ENCODE data around the gene HIP1. TPM values are rescaled to one million over a fixed set of nuclear protein-coding genes. Genes with fewer than 3 reads are reported as not detected.
"Not testable (repeated sequence)": the region's sequence is repeated elsewhere in the genome, so short reads cannot be mapped to it uniquely, and the experiment has no call there.

Gene HIP1
- total RNA-seq, 4 donors from 2014 or later = 3.2 to 9.5 (median 6.4) TPM

DNA sequence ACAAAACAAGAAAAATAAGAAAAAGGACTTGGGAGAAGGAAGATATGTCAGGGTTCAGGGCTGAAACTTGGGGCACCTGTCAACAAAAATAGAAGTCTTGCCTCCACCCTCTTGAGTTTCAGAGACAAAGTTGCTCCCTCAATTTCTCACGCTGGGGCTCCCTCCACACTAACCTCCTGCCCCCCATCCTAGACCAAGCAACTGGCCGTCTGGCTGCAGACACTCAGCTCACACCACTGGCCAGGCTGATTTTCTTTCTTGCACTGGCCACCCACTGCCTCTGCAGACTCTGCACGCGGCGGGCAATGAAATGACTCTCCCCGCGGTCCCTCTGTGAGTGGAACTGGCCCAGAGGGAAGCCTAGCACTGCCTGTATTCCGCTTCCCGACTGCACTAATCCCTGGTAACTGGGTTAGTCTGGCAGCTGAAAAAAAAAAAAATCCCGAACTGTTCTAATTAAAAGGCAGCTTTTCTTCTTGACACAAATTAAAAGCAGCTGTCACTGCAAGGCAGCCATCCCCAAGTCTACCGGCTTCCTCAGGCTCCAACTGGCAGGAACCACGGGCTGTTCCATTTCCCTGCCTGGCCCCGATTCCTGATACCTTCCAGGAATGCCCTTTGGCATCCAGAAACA is 163.1 kb downstream of the HIP1 start:
- no peaks in the 10 kb centered on the region for H3K4me1 ChIP-seq
- H3K36me3 ChIP-seq = peaks cover 0 to 49% (median 0%) of the 10 kb centered on the region in 3 donors
- no peak for DNase-seq
- no peak overlapping the region for H3K27ac ChIP-seq
- H3K4me3 ChIP-seq = no peak overlapping the region
- no peaks in the 10 kb centered on the region for H3K9me3 ChIP-seq
- intact Hi-C loops (cut with DNase I) = no loop called here
- H3K27me3 ChIP-seq = no peaks in the 10 kb centered on the region
- TF ChIP-seq, protein P1, sequence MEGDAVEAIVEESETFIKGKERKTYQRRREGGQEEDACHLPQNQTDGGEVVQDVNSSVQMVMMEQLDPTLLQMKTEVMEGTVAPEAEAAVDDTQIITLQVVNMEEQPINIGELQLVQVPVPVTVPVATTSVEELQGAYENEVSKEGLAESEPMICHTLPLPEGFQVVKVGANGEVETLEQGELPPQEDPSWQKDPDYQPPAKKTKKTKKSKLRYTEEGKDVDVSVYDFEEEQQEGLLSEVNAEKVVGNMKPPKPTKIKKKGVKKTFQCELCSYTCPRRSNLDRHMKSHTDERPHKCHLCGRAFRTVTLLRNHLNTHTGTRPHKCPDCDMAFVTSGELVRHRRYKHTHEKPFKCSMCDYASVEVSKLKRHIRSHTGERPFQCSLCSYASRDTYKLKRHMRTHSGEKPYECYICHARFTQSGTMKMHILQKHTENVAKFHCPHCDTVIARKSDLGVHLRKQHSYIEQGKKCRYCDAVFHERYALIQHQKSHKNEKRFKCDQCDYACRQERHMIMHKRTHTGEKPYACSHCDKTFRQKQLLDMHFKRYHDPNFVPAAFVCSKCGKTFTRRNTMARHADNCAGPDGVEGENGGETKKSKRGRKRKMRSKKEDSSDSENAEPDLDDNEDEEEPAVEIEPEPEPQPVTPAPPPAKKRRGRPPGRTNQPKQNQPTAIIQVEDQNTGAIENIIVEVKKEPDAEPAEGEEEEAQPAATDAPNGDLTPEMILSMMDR (IDR thresholded peaks at IDR 0.05) = no peak
- no peak for TF ChIP-seq POLR2A (IDR thresholded peaks at IDR 0.05)
- WGBS, 2 donors = 69 to 71% methylated on average over 7 to 12 of the region's 13 CpGs

DNA sequence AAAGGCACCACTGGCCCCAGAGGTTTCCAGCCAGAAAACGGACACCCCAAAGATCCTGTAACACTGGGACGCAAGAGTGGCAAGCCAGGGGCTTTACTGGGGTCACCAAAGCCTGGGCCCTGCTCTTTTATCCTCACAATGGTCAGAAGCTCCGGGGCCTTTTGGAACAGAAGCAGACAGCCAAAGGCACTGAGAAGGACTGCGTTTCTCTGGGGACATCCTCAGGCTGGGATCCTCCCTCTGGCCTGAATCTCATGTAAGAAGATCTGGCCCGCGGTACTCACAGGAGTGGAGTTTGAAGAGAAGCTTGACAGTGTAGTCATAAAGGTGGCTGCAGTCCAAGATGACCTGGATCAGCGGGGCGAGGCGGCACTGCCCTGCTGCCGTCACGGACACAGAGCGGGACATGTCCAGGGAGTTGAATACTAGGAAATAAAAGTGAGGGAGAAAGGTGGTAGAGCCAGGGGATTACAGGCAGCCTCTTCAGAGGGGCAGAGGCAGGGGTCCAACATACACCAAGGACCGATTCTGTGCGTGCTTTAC is 165.2 kb downstream of the HIP1 start:
- Histone ChIP-seq H3K27me3 (no peaks in the 10 kb centered on the region), H3K27ac (no peak overlapping the region), H3K4me3 (no peak overlapping the region), H3K9me3 (no peaks in the 10 kb centered on the region), H3K36me3 (peaks cover 0 to 41% (median 0%) of the 10 kb centered on the region in 3 donors), H3K4me1 (no peaks in the 10 kb centered on the region)
- no peak for TF ChIP-seq POLR2A (IDR thresholded peaks at IDR 0.05)
- TF ChIP-seq, protein P1 (IDR thresholded peaks at IDR 0.05) = no peak
- WGBS, 2 donors = 85 to 95% methylated on average over 11 to 13 of the region's 14 CpGs
- DNase-seq = no peak
- intact Hi-C loops (cut with DNase I) = no loop called here

DNA sequence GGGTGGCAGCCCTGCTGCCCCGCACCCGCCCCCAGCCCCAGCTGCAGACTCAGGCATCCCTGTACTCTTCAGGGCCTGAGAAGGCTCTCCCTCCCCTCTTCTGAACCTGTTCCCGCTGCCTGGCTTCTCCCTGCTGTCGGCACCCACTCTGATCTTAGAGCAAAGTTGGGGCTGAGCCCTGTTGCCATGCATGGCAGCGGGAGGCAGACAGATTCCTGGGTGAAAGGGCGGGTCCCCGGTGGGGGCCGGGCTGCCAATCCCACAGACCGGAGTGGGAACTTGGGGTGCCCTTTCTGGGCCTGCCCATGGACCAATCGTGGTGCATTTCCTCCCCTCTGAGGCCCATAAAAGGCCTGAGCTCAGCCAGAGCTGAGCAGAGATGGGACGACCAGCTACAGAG is 165.9 kb downstream of the HIP1 start:
- H3K27me3 ChIP-seq = no peaks in the 10 kb centered on the region
- H3K9me3 ChIP-seq = no peaks in the 10 kb centered on the region
- WGBS, 2 donors = 90% methylated on average over 5 of the region's 11 CpGs; no CpG with 5 or more reads in 1 of the 2 donors
- no peak for DNase-seq
- no peaks in the 10 kb centered on the region for H3K4me1 ChIP-seq
- H3K27ac ChIP-seq = no peak overlapping the region
- intact Hi-C loops (cut with DNase I) = no loop called here
- peaks cover 0 to 42% (median 0%) of the 10 kb centered on the region in 3 donors for H3K36me3 ChIP-seq
- no peak for TF ChIP-seq POLR2A (IDR thresholded peaks at IDR 0.05)
- TF ChIP-seq, protein P1 (IDR thresholded peaks at IDR 0.05) = no peak
- no peak overlapping the region for H3K4me3 ChIP-seq

DNA sequence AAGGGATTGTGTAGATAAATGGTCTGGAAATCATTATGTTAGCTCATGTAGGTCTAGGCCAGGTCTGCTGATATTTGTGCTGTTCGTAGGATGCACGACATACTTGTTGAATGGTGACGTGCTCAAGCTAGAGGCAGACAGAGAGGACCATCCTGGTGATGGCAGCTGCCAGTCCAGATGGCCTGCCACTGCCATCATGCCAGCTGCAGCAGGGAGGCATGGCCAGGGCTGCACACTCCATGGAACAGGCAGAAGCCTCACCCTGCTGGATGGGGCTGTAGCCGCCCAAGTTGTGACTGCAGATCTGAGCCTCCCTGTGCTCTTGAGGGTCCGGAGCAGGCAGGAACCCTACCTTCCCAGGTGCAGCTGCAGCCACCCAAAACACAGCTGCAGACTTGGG is 166.3 kb downstream of the HIP1 start:
- Histone ChIP-seq H3K9me3 (no peaks in the 10 kb centered on the region), H3K27ac (no peak overlapping the region), H3K27me3 (no peaks in the 10 kb centered on the region), H3K36me3 (peaks cover 0 to 46% (median 0%) of the 10 kb centered on the region in 3 donors), H3K4me3 (no peak overlapping the region), H3K4me1 (no peaks in the 10 kb centered on the region)
- DNase-seq = no peak
- 92 to 96% methylated on average over 3 of the region's 5 CpGs for WGBS, 2 donors
- TF ChIP-seq POLR2A (IDR thresholded peaks at IDR 0.05) = no peak
- TF ChIP-seq, protein P1 (IDR thresholded peaks at IDR 0.05) = no peak
- intact Hi-C loops (cut with DNase I) = no loop called here

DNA sequence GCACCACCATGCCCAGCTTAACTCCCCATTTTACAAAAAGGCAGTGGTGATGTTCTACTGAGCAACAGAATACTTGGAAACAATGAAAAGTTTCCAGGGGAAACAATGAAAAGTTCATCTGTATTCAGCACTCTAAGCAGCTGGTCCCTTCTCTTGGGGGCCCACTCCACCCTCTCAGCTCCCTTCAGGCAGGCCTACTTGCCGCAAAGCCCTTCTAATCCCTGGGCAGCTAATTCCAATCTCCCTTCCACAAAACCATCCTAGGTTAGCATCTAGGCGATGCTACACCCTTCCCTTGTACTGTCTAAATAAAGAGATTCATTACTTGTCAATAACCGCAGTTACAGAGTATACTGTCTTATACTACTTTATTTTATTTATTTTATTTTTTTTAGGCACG is 167.5 kb downstream of the HIP1 start:
- Histone ChIP-seq H3K27me3 (no peaks in the 10 kb centered on the region), H3K4me3 (no peak overlapping the region), H3K9me3 (no peaks in the 10 kb centered on the region), H3K27ac (no peak overlapping the region), H3K36me3 (peaks cover 0 to 58% (median 0%) of the 10 kb centered on the region in 3 donors), H3K4me1 (peaks cover 0 to 4% (median 0%) of the 10 kb centered on the region in 3 donors)
- intact Hi-C loops (cut with DNase I) = no loop called here
- TF ChIP-seq POLR2A (IDR thresholded peaks at IDR 0.05) = no peak
- TF ChIP-seq, protein P1 (IDR thresholded peaks at IDR 0.05) = no peak
- 94 to 96% methylated on average over 4 of the region's 4 CpGs for WGBS, 2 donors
- DNase-seq = no peak

DNA sequence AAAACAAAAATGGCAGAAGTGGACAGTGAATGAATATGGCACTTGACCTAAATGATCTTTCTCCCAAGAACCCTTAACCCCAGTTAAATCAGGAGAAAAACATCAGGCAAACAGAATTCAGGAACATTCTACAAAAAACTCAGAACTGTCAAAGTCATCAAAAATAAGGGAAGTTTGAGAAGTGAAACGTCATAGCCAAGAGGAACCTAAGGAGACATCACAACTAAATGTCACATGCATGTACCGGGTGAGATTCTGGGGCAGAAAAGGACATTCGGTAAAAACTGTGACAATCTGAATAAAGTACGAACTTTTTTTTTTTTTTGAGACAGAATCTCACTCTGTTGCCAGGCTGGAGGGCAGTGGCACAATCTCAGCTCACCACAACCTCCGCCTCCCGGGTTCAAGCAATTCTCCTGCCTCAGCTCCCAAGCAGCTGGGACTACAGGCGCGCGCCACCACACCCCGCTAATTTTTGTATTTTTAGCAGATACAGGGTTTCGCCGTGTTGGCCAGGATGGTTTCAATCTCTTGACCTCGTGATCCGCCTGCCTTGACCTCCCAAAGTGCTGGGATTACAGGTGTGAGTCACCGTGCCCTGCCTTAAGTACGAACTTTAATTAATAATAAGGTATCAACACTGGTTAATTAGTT is 169.0 kb downstream of the HIP1 start:
- peaks cover 0 to 60% (median 0%) of the 10 kb centered on the region in 3 donors for H3K36me3 ChIP-seq
- WGBS, 2 donors = 87 to 89% methylated on average over 15 to 16 of the region's 16 CpGs
- H3K27ac ChIP-seq; H3K27me3 ChIP-seq; H3K9me3 ChIP-seq; H3K4me3 ChIP-seq; intact Hi-C loops (cut with DNase I); DNase-seq: not testable (repeated sequence)
- peaks cover 0 to 19% (median 13%) of the 10 kb centered on the region in 3 donors for H3K4me1 ChIP-seq

Data from esophagus squamous epithelium (tissue), 5 donors.